OCI-LY1 (cell line): ENCODE data around the gene OR10J4.

ENCODE experiments used
- EZH2 ChIP-seq: fragments of 200-600 bp; sonication (generic), shearing (Covaris generic); IDR thresholded peaks from 2 replicates; pipeline ENCODE4 v1.8.0; 2017; ENCODE audit warnings: borderline replicate concordance, mixed run types, mild to moderate bottlenecking, antibody characterized with exemption, low read length, moderate library complexity, mixed read lengths
- TF ChIP-seq, protein P1 (sequence below): fragments of 200-600 bp; sonication (generic), shearing (Covaris generic); IDR thresholded peaks from 2 replicates; pipeline ENCODE4 v1.5.1; 2017; ENCODE audit warnings: mild to moderate bottlenecking, antibody characterized with exemption, low read length, moderate library complexity, mixed read lengths

DNA sequence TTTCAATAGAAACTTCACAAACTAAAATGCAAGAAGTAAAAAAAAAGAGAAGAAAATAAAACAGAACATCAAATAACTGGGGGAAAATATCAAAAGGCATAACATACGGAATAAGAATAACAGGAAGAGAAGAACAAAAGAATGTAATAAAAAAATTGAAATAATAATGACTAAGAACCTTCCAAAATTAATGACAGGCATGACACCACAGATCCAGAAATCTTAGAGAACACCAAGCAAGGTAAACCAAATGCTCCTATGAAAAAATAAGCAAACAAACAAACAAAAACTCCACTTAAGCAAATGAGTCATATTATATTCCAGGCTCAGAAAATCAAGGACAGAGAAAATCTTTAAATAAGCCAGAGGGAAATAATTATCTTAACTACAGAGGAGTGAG, 16.2 kb downstream of the OR10J4 start:
- TF ChIP-seq, protein P1, sequence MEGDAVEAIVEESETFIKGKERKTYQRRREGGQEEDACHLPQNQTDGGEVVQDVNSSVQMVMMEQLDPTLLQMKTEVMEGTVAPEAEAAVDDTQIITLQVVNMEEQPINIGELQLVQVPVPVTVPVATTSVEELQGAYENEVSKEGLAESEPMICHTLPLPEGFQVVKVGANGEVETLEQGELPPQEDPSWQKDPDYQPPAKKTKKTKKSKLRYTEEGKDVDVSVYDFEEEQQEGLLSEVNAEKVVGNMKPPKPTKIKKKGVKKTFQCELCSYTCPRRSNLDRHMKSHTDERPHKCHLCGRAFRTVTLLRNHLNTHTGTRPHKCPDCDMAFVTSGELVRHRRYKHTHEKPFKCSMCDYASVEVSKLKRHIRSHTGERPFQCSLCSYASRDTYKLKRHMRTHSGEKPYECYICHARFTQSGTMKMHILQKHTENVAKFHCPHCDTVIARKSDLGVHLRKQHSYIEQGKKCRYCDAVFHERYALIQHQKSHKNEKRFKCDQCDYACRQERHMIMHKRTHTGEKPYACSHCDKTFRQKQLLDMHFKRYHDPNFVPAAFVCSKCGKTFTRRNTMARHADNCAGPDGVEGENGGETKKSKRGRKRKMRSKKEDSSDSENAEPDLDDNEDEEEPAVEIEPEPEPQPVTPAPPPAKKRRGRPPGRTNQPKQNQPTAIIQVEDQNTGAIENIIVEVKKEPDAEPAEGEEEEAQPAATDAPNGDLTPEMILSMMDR: no peak
- no peak for TF ChIP-seq EZH2
